H1 (cell line): Measurements from ENCODE around the gene UNC79. TPM values are rescaled to one million over a fixed set of nuclear protein-coding genes. Genes with fewer than 3 reads are reported as not detected.

ENCODE experiments used
- ATF3 ChIP-seq: IDR thresholded peaks from 2 replicates; pipeline ENCODE4 v1.6.1; 2011; ENCODE audit warnings: low read depth, mild to moderate bottlenecking, low read length; ENCODE audit not compliant: insufficient read depth
- CTCF ChIP-seq, 3 experiments: IDR thresholded peaks; 1 replicate in 2 of 3; 2 replicates in 1 of 3; pipeline versions ENCODE4 v1.5.1 to v1.6.1; 2011; ENCODE audit warnings: low read length in 3 of 3, mild to moderate bottlenecking in 3 of 3, inconsistent platforms in 2 of 3, low read depth in 1 of 3, moderate library complexity in 1 of 3; ENCODE audit not compliant: insufficient read depth in 1 of 3; ENCODE audit errors: control extremely low read depth in 1 of 3
- PHF8 ChIP-seq: fragments of 200-600 bp; sonication (generic); conservative IDR thresholded peaks from 2 replicates; pipeline ENCODE4 v1.7.1; 2012; ENCODE audit warnings: low read depth, mild to moderate bottlenecking, inconsistent platforms, low read length, moderate library complexity
- POLR2A ChIP-seq, 2 experiments: IDR thresholded peaks; 1 replicate in 1 of 2; 2 replicates in 1 of 2; pipeline ENCODE4 v1.6.1; 2011; ENCODE audit warnings: low read depth in 2 of 2, low read length in 2 of 2, mild to moderate bottlenecking in 2 of 2; ENCODE audit errors: control extremely low read depth in 1 of 2
- RAD21 ChIP-seq, 2 experiments: IDR thresholded peaks in 1 of 2; conservative IDR thresholded peaks in 1 of 2; 2 replicates each; pipeline ENCODE4 v1.6.1; 2011; ENCODE audit warnings: low read depth in 2 of 2, low read length in 2 of 2, improper control_type of control experiment in 1 of 2, inconsistent platforms in 1 of 2, mild to moderate bottlenecking in 1 of 2, moderate library complexity in 1 of 2
- RXRA ChIP-seq: IDR thresholded peaks from 2 replicates; pipeline ENCODE4 v1.6.1; 2011; ENCODE audit warnings: low read depth, mild to moderate bottlenecking, low read length, moderate library complexity; ENCODE audit not compliant: insufficient read depth
- polyA plus RNA-seq, 7 experiments: library from polyadenylated mRNA; depleted of rRNA in 3 of 7; stranded (reverse) in 5 of 7; unstranded in 2 of 7; fragments of >200 nt in 5 of 7; fragments of 200-250 nt in 2 of 7; gene quantifications; 1 replicate in 5 of 7; 2 replicates in 1 of 7; 4 replicates in 1 of 7; pipeline versions ENCODE4 v1.2.1 to v1.2.3, GENCODE V29; 2011 to 2013; ENCODE audit warnings: missing spikeins in 2 of 7, mixed read lengths in 2 of 7
- total RNA-seq: library from RNA; stranded (reverse); fragmentation: NEBNext Ultra II Directional; extraction: Animal tissue kit (Norgen Biotek cat#: 25700); gene quantifications from 2 replicates; pipeline ENCODE4 v1.2.1, GENCODE V29; 2021

The UNC79 gene
- total and polyA plus RNA-seq, 2 of the 8 experiments (the other 6 are each of a cell fraction or from before 2014, with no cell fraction given), result 1.8 to 2.3 TPM

- no peak for TF ChIP-seq PHF8
- TF ChIP-seq RXRA, result no peak
- no peak for TF ChIP-seq POLR2A (IDR thresholded peaks at IDR 0.05; ENCODE audit: control extremely low read depth in 1 of 2, low read depth in 2 of 2, low read length in 2 of 2)
- TF ChIP-seq CTCF (IDR thresholded peaks at IDR 0.05; ENCODE audit: control extremely low read depth in 1 of 3, insufficient read depth in 1 of 3, low read depth in 1 of 3, low read length in 3 of 3), result no peak
- no peak for TF ChIP-seq ATF3
- no peak for TF ChIP-seq RAD21 (IDR thresholded peaks at IDR 0.05 in 1 of 2, conservative IDR thresholded peaks at IDR 0.05 in 1 of 2; ENCODE audit: low read depth in 2 of 2, low read length in 2 of 2)
These were observed 286.3 kb downstream of the UNC79 start (continued) for GRCh38 chr14:93716746-93717667.
